Activated CD4-positive, CD25-positive, alpha-beta regulatory T cell treated with anti-CD3 and anti-CD28 coated beads, Interleukin-2, amount 50 U/mL, for 72 hours (primary cell): ENCODE results near the gene MFSD6.

ENCODE experiments used
- DNase-seq: peaks from one replicate; pipeline ENCODE4 v3.0.0; 2021

MFSD6 gene

GRCh38 chr2:190534310-190535120 is 126.4 kb downstream of the MFSD6 start, which contains the start of gene NEMP2:
NEMP2 (minus strand) TSS chr2:190534722; CDS start chr2:190534655, 67 bp downstream.
- DNase-seq: peak; percentile 85

- DNase-seq: no peak
These were observed 126.9 kb downstream of the MFSD6 start for GRCh38 chr2:190535121-190535439.

- no peak for DNase-seq
These were observed 127.4 kb downstream of the MFSD6 start for GRCh38 chr2:190535586-190535985.

- DNase-seq: no peak
These were observed 129.6 kb downstream of the MFSD6 start for GRCh38 chr2:190537765-190538164.

- DNase-seq: no peak
These were observed 130.0 kb downstream of the MFSD6 start for GRCh38 chr2:190538201-190538600.

GRCh38 chr2:190540048-190540447 is 131.9 kb downstream of the MFSD6 start:
- no peak for DNase-seq

- no peak for DNase-seq
These were observed 136.9 kb downstream of the MFSD6 start for GRCh38 chr2:190545093-190545492.

- no peak for DNase-seq
These were observed 137.6 kb downstream of the MFSD6 start for GRCh38 chr2:190545555-190546385.

- no peak for DNase-seq
These were observed 138.6 kb downstream of the MFSD6 start for GRCh38 chr2:190546734-190547133.

- DNase-seq: no peak
These were observed 139.7 kb downstream of the MFSD6 start for GRCh38 chr2:190547886-190548285.

GRCh38 chr2:190550137-190550536 is 142.0 kb downstream of the MFSD6 start:
- no peak for DNase-seq
